ENCODE measurements around the gene LDLRAD4.

Gene LDLRAD4

DNA sequence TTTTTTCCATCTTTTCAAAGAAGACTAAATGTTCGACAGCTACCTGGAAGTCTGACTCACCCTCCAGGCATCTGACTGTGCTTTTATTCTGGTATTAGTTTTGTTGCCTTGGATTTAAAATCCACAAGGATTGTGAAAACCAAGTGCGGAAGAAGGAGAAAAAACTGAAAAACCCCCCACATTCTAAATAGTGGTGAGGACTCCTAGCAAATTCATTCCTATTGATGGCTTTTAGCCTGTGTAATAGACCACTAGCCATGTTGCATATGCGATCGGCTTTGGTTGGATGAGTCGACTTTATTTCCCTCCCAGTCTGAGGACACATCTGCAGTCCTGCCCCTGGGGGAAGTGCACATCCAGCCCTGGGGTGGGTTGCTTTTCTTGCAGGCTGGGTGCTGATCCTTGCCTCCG is 16.9 kb downstream of the LDLRAD4 start:
- TF ChIP-seq GABPA (IDR thresholded peaks at IDR 0.05; ENCODE audit: low read depth) = no peak
- no peak for TF ChIP-seq SPI1 (IDR thresholded peaks at IDR 0.05; ENCODE audit: borderline replicate concordance, low read depth)
- TF ChIP-seq, protein P1, sequence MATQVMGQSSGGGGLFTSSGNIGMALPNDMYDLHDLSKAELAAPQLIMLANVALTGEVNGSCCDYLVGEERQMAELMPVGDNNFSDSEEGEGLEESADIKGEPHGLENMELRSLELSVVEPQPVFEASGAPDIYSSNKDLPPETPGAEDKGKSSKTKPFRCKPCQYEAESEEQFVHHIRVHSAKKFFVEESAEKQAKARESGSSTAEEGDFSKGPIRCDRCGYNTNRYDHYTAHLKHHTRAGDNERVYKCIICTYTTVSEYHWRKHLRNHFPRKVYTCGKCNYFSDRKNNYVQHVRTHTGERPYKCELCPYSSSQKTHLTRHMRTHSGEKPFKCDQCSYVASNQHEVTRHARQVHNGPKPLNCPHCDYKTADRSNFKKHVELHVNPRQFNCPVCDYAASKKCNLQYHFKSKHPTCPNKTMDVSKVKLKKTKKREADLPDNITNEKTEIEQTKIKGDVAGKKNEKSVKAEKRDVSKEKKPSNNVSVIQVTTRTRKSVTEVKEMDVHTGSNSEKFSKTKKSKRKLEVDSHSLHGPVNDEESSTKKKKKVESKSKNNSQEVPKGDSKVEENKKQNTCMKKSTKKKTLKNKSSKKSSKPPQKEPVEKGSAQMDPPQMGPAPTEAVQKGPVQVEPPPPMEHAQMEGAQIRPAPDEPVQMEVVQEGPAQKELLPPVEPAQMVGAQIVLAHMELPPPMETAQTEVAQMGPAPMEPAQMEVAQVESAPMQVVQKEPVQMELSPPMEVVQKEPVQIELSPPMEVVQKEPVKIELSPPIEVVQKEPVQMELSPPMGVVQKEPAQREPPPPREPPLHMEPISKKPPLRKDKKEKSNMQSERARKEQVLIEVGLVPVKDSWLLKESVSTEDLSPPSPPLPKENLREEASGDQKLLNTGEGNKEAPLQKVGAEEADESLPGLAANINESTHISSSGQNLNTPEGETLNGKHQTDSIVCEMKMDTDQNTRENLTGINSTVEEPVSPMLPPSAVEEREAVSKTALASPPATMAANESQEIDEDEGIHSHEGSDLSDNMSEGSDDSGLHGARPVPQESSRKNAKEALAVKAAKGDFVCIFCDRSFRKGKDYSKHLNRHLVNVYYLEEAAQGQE (IDR thresholded peaks at IDR 0.05; ENCODE audit: insufficient replicate concordance, low read depth) = no peak
- no peak for TF ChIP-seq CTCF (IDR thresholded peaks at IDR 0.05; ENCODE audit: insufficient read depth, low read length)
- TF ChIP-seq POLR2AphosphoS5 (IDR thresholded peaks at IDR 0.05; ENCODE audit: low read depth) = no peak
- H3K4me3 ChIP-seq (replicated peaks; ENCODE audit: insufficient read depth, low read length) = no peak overlapping the region
- H3K27me3 ChIP-seq (ENCODE audit: insufficient read depth, poor library complexity, severe bottlenecking) = peaks cover 2% of the 10 kb centered on the region
- no peak for DNase-seq (ENCODE audit: low read depth in 1 of 2, low spot score in 1 of 2)
- no peak overlapping the region for H3K27ac ChIP-seq (replicated peaks)

DNA sequence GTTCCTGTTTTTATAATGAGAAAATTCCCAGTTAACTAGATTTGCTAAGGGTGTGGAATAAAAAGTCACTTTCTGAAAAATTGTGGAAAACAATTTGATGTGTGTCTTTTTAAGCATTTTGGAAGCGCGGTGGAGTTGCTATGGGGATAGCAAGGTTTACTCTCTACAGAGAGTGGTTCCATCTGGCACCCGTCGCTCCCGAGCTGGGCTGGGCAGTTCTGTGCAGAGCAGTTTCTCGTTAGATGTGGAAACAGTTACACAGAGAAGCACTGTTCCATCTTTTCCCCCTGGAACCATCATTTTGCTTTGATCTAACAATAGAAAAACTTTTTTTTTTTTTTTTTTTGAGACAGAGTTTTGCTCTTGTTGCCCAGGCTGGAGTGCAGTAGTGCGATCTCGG is 17.4 kb downstream of the LDLRAD4 start:
- H3K27me3 ChIP-seq (ENCODE audit: insufficient read depth, poor library complexity, severe bottlenecking) = peaks cover 2% of the 10 kb centered on the region
- TF ChIP-seq POLR2AphosphoS5 (IDR thresholded peaks at IDR 0.05; ENCODE audit: low read depth) = no peak
- TF ChIP-seq SPI1 (IDR thresholded peaks at IDR 0.05; ENCODE audit: borderline replicate concordance, low read depth) = no peak
- TF ChIP-seq, protein P1 (IDR thresholded peaks at IDR 0.05; ENCODE audit: insufficient replicate concordance, low read depth) = no peak
- TF ChIP-seq CTCF (IDR thresholded peaks at IDR 0.05; ENCODE audit: insufficient read depth, low read length) = no peak
- TF ChIP-seq GABPA (IDR thresholded peaks at IDR 0.05; ENCODE audit: low read depth) = no peak
- H3K27ac ChIP-seq (replicated peaks) = no peak overlapping the region
- H3K4me3 ChIP-seq (replicated peaks; ENCODE audit: insufficient read depth, low read length) = no peak overlapping the region
- no peak for DNase-seq (ENCODE audit: low read depth in 1 of 2, low spot score in 1 of 2)

DNA sequence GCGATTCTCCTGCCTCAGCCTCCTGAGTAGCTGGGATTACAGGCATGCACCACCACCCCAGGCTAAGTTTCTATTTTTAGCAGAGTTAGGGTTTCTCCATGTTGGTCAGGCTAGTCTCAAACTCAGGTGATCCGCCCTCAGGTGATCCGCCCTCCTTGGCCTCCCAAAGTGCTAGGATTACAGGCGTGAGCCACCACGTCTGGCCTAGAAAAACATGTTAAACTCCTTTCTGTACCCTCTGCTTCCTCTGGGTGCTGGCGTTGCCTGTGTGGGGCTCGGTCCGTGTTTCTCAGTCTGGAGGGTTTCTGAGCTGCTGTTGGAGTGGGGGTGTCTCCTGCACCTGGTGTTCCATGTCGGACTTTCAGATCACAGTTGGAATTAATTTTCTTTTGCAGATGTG is 17.9 kb downstream of the LDLRAD4 start:
- peaks cover 2% of the 10 kb centered on the region for H3K27me3 ChIP-seq (ENCODE audit: insufficient read depth, poor library complexity, severe bottlenecking)

More for the DNA sequence above, 17.9 kb downstream of the LDLRAD4 start:
- no peak overlapping the region for H3K4me3 ChIP-seq (replicated peaks; ENCODE audit: insufficient read depth, low read length)
- no peak overlapping the region for H3K27ac ChIP-seq (replicated peaks)
- no peak for DNase-seq (ENCODE audit: low read depth in 1 of 2, low spot score in 1 of 2)
- no peak for TF ChIP-seq POLR2AphosphoS5 (IDR thresholded peaks at IDR 0.05; ENCODE audit: low read depth)
- no peak for TF ChIP-seq CTCF (IDR thresholded peaks at IDR 0.05; ENCODE audit: insufficient read depth, low read length)
- TF ChIP-seq, protein P1 (IDR thresholded peaks at IDR 0.05; ENCODE audit: insufficient replicate concordance, low read depth) = no peak
- no peak for TF ChIP-seq GABPA (IDR thresholded peaks at IDR 0.05; ENCODE audit: low read depth)
- no peak for TF ChIP-seq SPI1 (IDR thresholded peaks at IDR 0.05; ENCODE audit: borderline replicate concordance, low read depth)

Data from HL-60 (cell line).